ENCODE data around the gene NUP93.
"Not testable (repeated sequence)": the region's sequence is repeated elsewhere in the genome, so short reads cannot be mapped to it uniquely, and the experiment has no call there.

Gene NUP93

GRCh38 chr16:56870276-56870888 lies 140.5 kb downstream of the NUP93 start:
- DNase-seq (ENCODE audit: low read depth), result no peak

GRCh38 chr16:56871172-56871593 lies 141.3 kb downstream of the NUP93 start:
- DNase-seq (ENCODE audit: low read depth), result no peak

DNA sequence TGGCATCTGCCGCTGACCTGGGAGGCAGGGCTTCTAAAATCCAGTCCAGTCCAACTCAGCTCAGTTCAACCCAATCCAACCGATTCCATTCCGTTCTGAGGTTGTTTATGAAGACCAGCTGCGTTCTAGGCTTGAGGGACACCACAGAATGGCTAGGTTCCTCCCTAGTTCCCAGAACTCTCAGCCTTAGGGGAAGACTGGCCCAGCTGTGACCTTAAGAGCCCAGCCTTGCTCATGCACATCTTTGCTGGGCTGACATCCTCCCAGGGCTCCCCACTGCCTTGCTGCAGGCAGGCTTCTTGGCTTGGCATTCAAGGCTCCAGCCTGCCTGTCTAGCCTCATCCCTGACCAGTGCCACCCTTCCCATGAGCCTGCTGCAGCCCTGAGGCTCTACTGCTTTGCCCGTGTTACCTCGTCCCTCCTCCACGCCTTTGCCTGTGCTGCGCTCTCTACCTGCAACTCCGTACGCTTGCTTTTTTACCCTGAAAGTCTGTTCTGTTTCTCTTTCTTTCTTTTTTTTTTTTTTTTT lies 143.0 kb downstream of the NUP93 start:
- no peak for DNase-seq (ENCODE audit: low read depth)

- no peak for DNase-seq (ENCODE audit: low read depth)
Observed at GRCh38 chr16:56874800-56875199, 144.9 kb downstream of the NUP93 start.

- DNase-seq (ENCODE audit: low read depth), result no peak
Observed at GRCh38 chr16:56876048-56876447, 146.1 kb downstream of the NUP93 start.

GRCh38 chr16:56877486-56878182 lies 147.7 kb downstream of the NUP93 start:
- no peak for DNase-seq (ENCODE audit: low read depth)

DNA sequence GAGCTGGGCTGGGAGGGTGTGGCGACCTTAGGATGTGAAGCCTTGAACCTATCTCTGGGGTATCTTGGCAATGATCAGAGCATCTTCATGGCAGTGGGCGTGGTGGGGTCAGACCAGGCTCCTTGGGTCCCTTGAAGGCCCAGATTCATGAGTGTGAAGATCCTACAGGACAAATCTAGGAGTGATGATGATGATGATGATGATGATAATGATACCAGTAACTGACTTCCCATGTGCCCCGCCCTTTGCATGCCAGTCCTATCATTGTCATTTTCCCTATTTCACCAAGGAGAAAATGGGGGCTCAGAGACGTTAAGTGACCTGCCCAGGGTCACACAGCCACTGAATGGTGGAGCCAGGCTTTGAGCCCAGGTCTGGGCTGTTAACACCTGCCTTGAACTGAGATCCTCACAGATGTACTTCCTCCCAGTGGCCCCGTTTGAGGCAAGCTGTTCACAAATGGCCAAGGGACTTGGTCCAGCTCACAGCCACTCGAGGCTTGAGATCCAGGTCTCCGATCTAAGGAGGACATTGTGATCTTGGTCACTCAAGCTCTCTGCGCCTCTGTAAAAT lies 148.4 kb downstream of the NUP93 start:
- DNase-seq (ENCODE audit: low read depth), result no peak

DNA sequence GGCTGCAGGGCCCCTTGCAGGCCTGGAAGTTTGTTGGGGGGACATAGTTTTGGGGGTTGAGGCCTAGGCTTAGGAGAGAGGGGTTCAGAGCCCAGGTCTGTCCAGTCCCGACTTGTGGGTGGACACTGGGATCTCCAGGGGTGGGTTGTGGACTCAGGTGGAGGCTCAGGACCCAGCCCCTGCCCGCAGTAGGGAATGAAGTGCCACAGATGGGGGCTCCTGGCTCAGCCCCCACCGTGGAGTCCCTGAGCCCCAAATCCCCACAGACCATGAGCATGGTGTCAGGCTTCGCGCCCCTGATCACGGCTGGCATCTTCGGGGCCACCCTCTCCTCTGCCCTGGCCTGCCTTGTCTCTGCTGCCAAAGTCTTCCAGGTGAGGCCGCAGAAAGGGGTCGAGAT lies 149.3 kb downstream of the NUP93 start:
- DNase-seq (ENCODE audit: low read depth), result no peak

DNA sequence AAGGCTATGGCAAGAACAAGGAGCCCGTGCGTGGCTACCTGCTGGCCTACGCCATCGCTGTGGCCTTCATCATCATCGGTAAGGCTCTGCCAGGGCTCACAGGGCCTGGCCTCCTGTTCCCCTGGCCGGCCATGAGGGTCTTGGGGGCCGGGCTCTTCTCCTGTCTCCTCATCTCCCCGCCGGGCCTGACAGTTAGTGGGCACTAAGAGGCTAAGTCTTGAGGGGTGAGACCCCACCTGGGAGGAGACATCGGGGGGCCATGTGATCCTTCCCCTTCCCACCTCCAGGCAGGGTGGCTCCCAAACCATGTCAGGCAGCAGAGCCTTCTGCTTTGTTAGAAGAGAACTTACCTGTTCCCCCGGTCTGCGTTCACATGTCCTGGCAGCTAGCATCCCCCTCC lies 150.2 kb downstream of the NUP93 start:
- no peak for DNase-seq (ENCODE audit: low read depth)

- no peak for DNase-seq (ENCODE audit: low read depth)
Observed at GRCh38 chr16:56880685-56881084, 150.8 kb downstream of the NUP93 start.

GRCh38 chr16:56882077-56882800 lies 152.3 kb downstream of the NUP93 start:
- no peak for DNase-seq (ENCODE audit: low read depth)

GRCh38 chr16:56883586-56883985 lies 153.7 kb downstream of the NUP93 start:
- no peak for DNase-seq (ENCODE audit: low read depth)

DNA sequence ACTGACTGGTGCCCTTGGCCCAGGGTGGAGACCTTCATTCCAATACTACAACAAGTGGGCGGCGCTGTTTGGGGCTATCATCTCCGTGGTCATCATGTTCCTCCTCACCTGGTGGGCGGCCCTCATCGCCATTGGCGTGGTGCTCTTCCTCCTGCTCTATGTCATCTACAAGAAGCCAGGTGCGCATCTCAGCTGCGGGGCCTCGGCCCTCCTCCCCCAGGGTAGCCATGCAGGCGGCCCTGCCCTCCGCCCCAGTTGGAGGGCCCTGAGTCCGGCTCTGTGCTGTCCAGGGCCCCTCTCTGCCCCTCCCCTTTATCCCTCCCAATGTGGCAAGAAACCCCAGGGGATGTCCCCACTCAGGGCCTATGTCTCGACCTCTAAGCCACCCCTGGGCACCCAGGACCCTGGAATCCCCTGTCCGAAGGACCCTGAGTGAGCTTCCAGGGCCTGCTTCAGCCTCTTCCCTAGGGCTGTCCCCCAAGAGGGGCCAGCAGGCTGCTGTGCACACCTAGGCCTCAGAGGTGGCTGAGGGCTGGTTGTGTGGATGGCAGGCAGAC lies 154.2 kb downstream of the NUP93 start:
- no peak for DNase-seq (ENCODE audit: low read depth)

DNA sequence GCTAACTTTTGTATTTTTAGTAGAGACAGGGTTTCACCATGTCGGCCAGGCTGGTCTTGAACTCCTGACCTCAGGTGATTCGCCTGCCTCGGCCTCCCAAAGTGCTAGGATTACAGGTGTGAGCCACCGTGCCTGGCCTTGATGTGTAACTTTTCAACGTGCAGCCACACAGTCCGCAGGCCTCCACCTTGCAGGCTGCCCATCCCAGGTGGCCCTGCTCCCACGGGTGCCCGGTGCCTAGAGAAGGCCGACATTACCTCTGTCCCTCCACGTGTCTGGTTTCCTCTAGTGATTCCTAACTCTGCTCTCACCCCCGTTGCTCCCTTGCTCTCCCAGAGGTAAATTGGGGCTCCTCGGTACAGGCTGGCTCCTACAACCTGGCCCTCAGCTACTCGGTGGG lies 155.0 kb downstream of the NUP93 start:
- not testable (repeated sequence) for DNase-seq (ENCODE audit: low read depth)

- DNase-seq (ENCODE audit: low read depth), result no peak
Observed at GRCh38 chr16:56885446-56886162, 155.7 kb downstream of the NUP93 start.

DNA sequence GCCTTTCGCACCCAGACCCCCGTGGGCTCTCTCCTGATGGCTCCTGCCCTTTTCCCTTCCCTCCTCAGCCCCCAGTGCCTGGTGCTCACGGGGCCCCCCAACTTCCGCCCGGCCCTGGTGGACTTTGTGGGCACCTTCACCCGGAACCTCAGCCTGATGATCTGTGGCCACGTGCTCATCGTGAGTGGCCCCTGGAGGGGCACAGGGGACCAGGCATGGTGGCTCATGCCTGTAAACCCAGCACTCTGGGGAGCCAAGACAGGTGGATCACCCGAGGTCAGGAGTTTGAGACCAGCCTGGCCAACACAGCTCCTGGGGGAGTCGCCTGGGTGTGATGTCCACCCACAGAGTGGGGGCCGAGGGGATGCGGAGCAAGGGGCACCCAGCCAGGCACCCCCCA lies 156.4 kb downstream of the NUP93 start:
- no peak for DNase-seq (ENCODE audit: low read depth)

DNA sequence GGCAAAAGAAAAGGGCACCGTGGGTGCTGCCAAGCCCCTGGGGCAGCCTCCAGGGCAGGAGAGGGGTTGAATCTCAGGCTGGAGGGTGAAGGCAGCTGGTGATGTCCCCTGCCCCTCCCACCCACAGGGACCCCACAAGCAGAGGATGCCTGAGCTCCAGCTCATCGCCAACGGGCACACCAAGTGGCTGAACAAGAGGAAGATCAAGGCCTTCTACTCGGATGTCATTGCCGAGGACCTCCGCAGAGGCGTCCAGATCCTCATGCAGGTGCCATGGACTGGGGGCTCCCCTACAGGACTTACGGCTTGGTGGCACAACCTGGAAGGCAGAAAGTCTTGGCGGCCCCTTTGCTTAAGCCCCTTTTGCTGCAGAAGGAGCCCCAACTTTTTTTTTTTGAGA lies 156.9 kb downstream of the NUP93 start:
- DNase-seq (ENCODE audit: low read depth), result no peak

DNA sequence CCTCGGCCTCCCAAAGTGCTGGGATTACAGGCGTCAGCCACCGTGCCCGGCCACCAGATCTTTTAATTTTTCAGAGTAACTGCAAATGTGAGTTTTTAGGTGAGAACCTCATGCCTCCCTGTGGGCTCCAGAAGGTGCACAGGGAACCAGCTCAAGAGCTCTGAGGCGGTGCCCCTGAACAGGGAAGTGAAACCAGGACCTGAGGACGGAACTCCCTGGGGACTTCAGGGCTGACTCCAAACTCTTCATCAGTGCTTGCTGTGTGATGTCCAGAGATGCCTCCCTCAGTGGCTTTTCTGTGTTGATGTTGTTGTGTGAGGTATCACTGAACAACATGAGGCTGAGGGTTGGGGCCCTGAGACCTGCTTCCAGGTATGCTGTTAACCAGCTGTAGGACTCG lies 158.9 kb downstream of the NUP93 start:
- no peak for DNase-seq (ENCODE audit: low read depth)

GRCh38 chr16:56889206-56889605 lies 159.3 kb downstream of the NUP93 start:
- no peak for DNase-seq (ENCODE audit: low read depth)

DNA sequence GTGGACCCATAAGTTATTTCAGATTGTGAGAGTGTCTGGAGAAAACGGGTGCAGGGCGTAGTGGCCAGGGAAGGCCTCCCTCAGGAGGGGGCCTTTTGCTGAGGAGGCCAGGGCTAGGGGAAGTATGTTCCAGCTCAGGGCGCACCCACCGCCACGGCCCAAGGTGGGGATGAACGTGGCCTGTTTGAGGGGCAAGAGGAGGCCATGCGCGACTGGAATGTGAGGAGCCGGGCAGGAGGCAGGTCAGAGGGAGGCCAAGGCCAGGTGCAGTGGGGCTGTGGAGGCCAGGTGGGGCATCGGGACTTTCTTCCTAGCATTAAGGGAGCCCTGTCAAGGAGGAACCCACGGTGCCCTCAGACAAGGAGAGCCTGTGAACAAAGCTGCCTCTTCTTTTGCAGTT lies 161.8 kb downstream of the NUP93 start:
- no peak for DNase-seq (ENCODE audit: low read depth)

- no peak for DNase-seq (ENCODE audit: low read depth)
Observed at GRCh38 chr16:56892705-56893104, 162.8 kb downstream of the NUP93 start.

All from stimulated activated CD8-positive, alpha-beta memory T cell treated with anti-CD3 and anti-CD28 coated beads, Interleukin-4, amount 100 ng/mL, for 24 hours (primary cell).